ENCODE data around the gene PNPLA2. TPM values are rescaled to one million over a fixed set of nuclear protein-coding genes. Genes with fewer than 3 reads are reported as not detected.
A peak's percentile ranks its signal among the peaks of the same experiment; 100 is the strongest.

PNPLA2 gene
- total and polyA plus RNA-seq, 2 of the 8 experiments (the other 6 are each of a cell fraction or from before 2014, with no cell fraction given): 30.9 to 62.1 TPM

- TF ChIP-seq CTBP2 (IDR thresholded peaks at IDR 0.05; ENCODE audit: borderline replicate concordance, insufficient read depth, insufficient read length, low read length): no peak
- TF ChIP-seq RNF2 (IDR thresholded peaks at IDR 0.05; ENCODE audit: borderline replicate concordance, low read depth, low read length, missing control alignments, poor library complexity, severe bottlenecking): no peak
- no peak for TF ChIP-seq NANOG (IDR thresholded peaks at IDR 0.05; ENCODE audit: insufficient read depth, low read depth, low read length, poor library complexity, severe bottlenecking)
- TF ChIP-seq PHF8 (conservative IDR thresholded peaks at IDR 0.05; ENCODE audit: low read depth, low read length): 0 out of 2 replicates have a peak, but pooled peaks have one; percentile 8
- TF ChIP-seq YY1 (IDR thresholded peaks at IDR 0.05; ENCODE audit: low read depth, low read length): no peak
- peak; percentile 84 for TF ChIP-seq E2F6 (IDR thresholded peaks at IDR 0.05)
- peak in 1 of 2 experiments; percentile 35; a peak in 2 of 4 replicates for TF ChIP-seq SIN3A (conservative IDR thresholded peaks at IDR 0.05 in 1 of 2, IDR thresholded peaks at IDR 0.05 in 1 of 2; ENCODE audit: low read depth in 1 of 2, low read length in 2 of 2)
Observed at GRCh38 chr11:830295-831117, 11.8 kb downstream of the PNPLA2 start (continued).

Data from H1 (cell line).